H9 (cell line): ENCODE data around the gene ASXL3. TPM values are rescaled to one million over a fixed set of nuclear protein-coding genes. Genes with fewer than 3 reads are reported as not detected.

ENCODE experiments used
- DNase-seq: peaks from one replicate; pipeline ENCODE4 v3.0.0-alpha.2; 2017
- H2AFZ ChIP-seq: one replicate; pipeline ENCODE4 v1.6.1; 2013; ENCODE audit warnings: mild to moderate bottlenecking, low read length, control low read depth, moderate library complexity
- H2AK5ac ChIP-seq: 2 replicates; pipeline ENCODE4 v1.6.1; 2013; ENCODE audit warnings: low read length, control low read depth, mixed read lengths; ENCODE audit not compliant: insufficient read length
- H2BK120ac ChIP-seq: one replicate; pipeline ENCODE4 v1.6.1; 2013; ENCODE audit warnings: low read depth, mild to moderate bottlenecking, low read length, control low read depth, inconsistent platforms; ENCODE audit not compliant: poor library complexity, severe bottlenecking
- H2BK12ac ChIP-seq: 2 replicates; pipeline ENCODE4 v1.6.1; 2013; ENCODE audit warnings: low read length, control low read depth, mixed read lengths, low read depth; ENCODE audit not compliant: insufficient read length
- H2BK15ac ChIP-seq: 2 replicates; pipeline ENCODE4 v1.6.1; 2013; ENCODE audit warnings: low read depth, low read length, control low read depth
- H2BK20ac ChIP-seq: one replicate; pipeline ENCODE4 v1.6.1; 2013; ENCODE audit warnings: low read depth, mild to moderate bottlenecking, low read length, control low read depth, inconsistent platforms; ENCODE audit not compliant: poor library complexity, severe bottlenecking
- H2BK5ac ChIP-seq: 2 replicates; pipeline ENCODE4 v1.6.1; 2013; ENCODE audit warnings: low read length, control low read depth, mixed read lengths; ENCODE audit not compliant: insufficient read length
- H3K14ac ChIP-seq: 2 replicates; pipeline ENCODE4 v1.6.1; 2013; ENCODE audit warnings: low read length, control low read depth; ENCODE audit not compliant: insufficient read depth
- H3K18ac ChIP-seq: 2 replicates; pipeline ENCODE4 v1.6.1; 2013; ENCODE audit warnings: low read depth, mild to moderate bottlenecking, mixed read lengths, low read length, control low read depth; ENCODE audit not compliant: insufficient read length
- H3K23ac ChIP-seq: 2 replicates; pipeline ENCODE4 v1.6.1; 2013; ENCODE audit warnings: low read length, control low read depth, mixed read lengths, low read depth; ENCODE audit not compliant: insufficient read length
- H3K23me2 ChIP-seq: 2 replicates; pipeline ENCODE4 v1.6.1; 2013; ENCODE audit warnings: low read depth, mild to moderate bottlenecking, mixed read lengths, low read length, control low read depth; ENCODE audit not compliant: insufficient read length, poor library complexity, severe bottlenecking
- H3K27ac ChIP-seq: 2 replicates; pipeline ENCODE4 v1.5.1; 2013; ENCODE audit warnings: low read length, control low read depth, mixed read lengths, low read depth; ENCODE audit not compliant: insufficient read length
- H3K27me3 ChIP-seq: 2 replicates; pipeline ENCODE4 v1.6.1; 2013; ENCODE audit warnings: low read length, control low read depth, inconsistent platforms; ENCODE audit not compliant: insufficient read depth
- H3K4ac ChIP-seq: 2 replicates; pipeline ENCODE4 v1.6.1; 2013; ENCODE audit warnings: low read depth, mild to moderate bottlenecking, control low read depth, inconsistent platforms, low read length, moderate library complexity
- H3K4me1 ChIP-seq: 2 replicates; pipeline ENCODE4 v1.6.1; 2013; ENCODE audit warnings: low read length, control low read depth, inconsistent platforms; ENCODE audit not compliant: insufficient read depth
- H3K4me2 ChIP-seq: 2 replicates; pipeline ENCODE4 v1.6.1; 2013; ENCODE audit warnings: low read length, control low read depth, mixed read lengths; ENCODE audit not compliant: insufficient read length, insufficient read depth
- H3K56ac ChIP-seq: 2 replicates; pipeline ENCODE4 v1.6.1; 2013; ENCODE audit warnings: low read depth, mild to moderate bottlenecking, mixed read lengths, low read length, control low read depth; ENCODE audit not compliant: insufficient read length
- H3K79me1 ChIP-seq: 2 replicates; pipeline ENCODE4 v1.6.1; 2013; ENCODE audit warnings: low read depth, mild to moderate bottlenecking, moderate library complexity, low read length, control low read depth, inconsistent platforms; ENCODE audit not compliant: insufficient read depth, poor library complexity, severe bottlenecking
- H3K79me2 ChIP-seq: 2 replicates; pipeline ENCODE4 v1.6.1; 2013; ENCODE audit warnings: low read length, control low read depth, inconsistent platforms; ENCODE audit not compliant: insufficient read depth
- H3K9ac ChIP-seq: 2 replicates; pipeline ENCODE4 v1.6.1; 2013; ENCODE audit warnings: low read length, control low read depth, mixed read lengths; ENCODE audit not compliant: insufficient read length; ENCODE audit errors: extremely low read depth
- H3K9me3 ChIP-seq: one replicate; pipeline ENCODE4 v1.6.1; 2013; ENCODE audit warnings: low read depth, low read length, inconsistent platforms; ENCODE audit not compliant: control insufficient read depth
- H3T11ph ChIP-seq: one replicate; pipeline ENCODE4 v1.6.1; 2013; ENCODE audit warnings: mild to moderate bottlenecking, low read length, control low read depth, inconsistent platforms
- H4K20me1 ChIP-seq: one replicate; pipeline ENCODE4 v1.6.1; 2013; ENCODE audit not compliant: control insufficient read depth, insufficient read length, insufficient read depth
- H4K5ac ChIP-seq: 2 replicates; pipeline ENCODE4 v1.6.1; 2013; ENCODE audit warnings: low read depth, mild to moderate bottlenecking, mixed read lengths, low read length, control low read depth; ENCODE audit not compliant: insufficient read length
- H4K8ac ChIP-seq: replicated peaks from 2 replicates; pipeline ENCODE4 v1.6.1; 2013; ENCODE audit warnings: low read length, control low read depth, mixed read lengths, low read depth; ENCODE audit not compliant: insufficient read length
- H4K91ac ChIP-seq: 2 replicates; pipeline ENCODE4 v1.6.1; 2013; ENCODE audit warnings: low read depth, mild to moderate bottlenecking, moderate library complexity, mixed read lengths, low read length, control low read depth; ENCODE audit not compliant: insufficient read length
- H3K27ac Mint-ChIP-seq, 3 experiments: 2 replicates in 2 of 3; 3 replicates in 1 of 3; pipeline ENCODE4 v1.8.0; 2020 to 2021; ENCODE audit warnings: mixed read lengths in 3 of 3, mild to moderate bottlenecking in 1 of 3, moderate library complexity in 1 of 3
- H3K27me3 Mint-ChIP-seq: 2 replicates; pipeline ENCODE4 v1.8.0; 2021; ENCODE audit warnings: low read depth, mild to moderate bottlenecking, moderate library complexity, mixed read lengths
- H3K36me3 Mint-ChIP-seq, 3 experiments: 2 replicates in 2 of 3; 3 replicates in 1 of 3; pipeline ENCODE4 v1.8.0; 2020 to 2021; ENCODE audit warnings: low read depth in 3 of 3, mixed read lengths in 3 of 3; ENCODE audit not compliant: insufficient read depth in 1 of 3
- H3K4me1 Mint-ChIP-seq, 2 experiments: 2 replicates each; pipeline ENCODE4 v1.8.0; 2020; ENCODE audit warnings: mixed read lengths in 2 of 2
- H3K4me3 Mint-ChIP-seq, 2 experiments: 2 replicates in 1 of 2; 3 replicates in 1 of 2; pipeline ENCODE4 v1.8.0; 2020 to 2021; ENCODE audit warnings: mild to moderate bottlenecking in 2 of 2, mixed read lengths in 2 of 2, moderate library complexity in 1 of 2
- H3K9me3 Mint-ChIP-seq, 2 experiments: 2 replicates in 1 of 2; 3 replicates in 1 of 2; pipeline ENCODE4 v1.8.0; 2020; ENCODE audit warnings: mild to moderate bottlenecking in 2 of 2, mixed read lengths in 2 of 2, moderate library complexity in 1 of 2
- WGBS: extraction: QIAGEN DNeasy Blood & Tissue Kit; methylation state at CpG from one replicate; pipeline ENCODE4 v1.1.7; 2013; ENCODE audit warnings: missing lambda C conversion rate, low lambda C conversion rate, mixed read lengths; ENCODE audit not compliant: insufficient read length; ENCODE audit errors: extremely low coverage; 5-methylcytosine and 5-hydroxymethylcytosine counted together
- total RNA-seq: library from RNA; stranded (reverse); gene quantifications from 2 replicates; pipeline ENCODE4 v1.2.1, GENCODE V29; 2021
- TF ChIP-seq, protein P1 (sequence below): fragments of 200-600 bp; sonication (generic); conservative IDR thresholded peaks from 3 replicates; pipeline ENCODE4 v1.8.0; 2021; ENCODE audit warnings: antibody characterized with exemption, mild to moderate bottlenecking

Gene ASXL3
- total RNA-seq, 1 experiment from 2014 or later = 0.35 TPM

DNA sequence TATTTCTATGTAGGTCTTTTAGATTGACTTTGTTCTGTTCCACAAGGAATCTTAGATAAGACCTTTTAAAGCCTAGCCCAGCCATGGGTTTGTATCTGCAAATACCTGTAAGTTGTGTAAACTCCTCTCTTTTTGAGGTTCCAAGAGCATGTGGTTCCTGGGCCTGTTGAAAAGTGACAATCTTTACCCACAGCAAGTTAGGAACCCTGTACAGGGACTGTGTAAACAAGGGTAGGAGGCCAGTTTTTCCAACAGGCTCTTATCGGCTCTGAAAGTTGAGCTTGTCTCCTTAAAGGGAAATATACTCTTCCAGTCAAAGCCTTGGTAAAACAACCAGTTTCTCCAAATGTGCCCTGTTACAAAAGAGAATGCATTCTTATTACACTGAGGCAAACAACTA lies 15.3 kb upstream of the ASXL3 start:
- H3K9ac ChIP-seq = no peak overlapping the region
- no peak overlapping the region for H3K4me2 ChIP-seq
- no peaks in the 10 kb centered on the region for H4K20me1 ChIP-seq
- no peak overlapping the region for H2AK5ac ChIP-seq
- Mint-ChIP-seq H3K4me1 (peaks cover 8 to 10% of the 10 kb centered on the region in 2 experiments), H3K36me3 (peaks cover 0 to 22% (median 3%) of the 10 kb centered on the region in 3 experiments; a peak in 6 of 7 replicates), H3K9me3 (peaks cover 10 to 18% of the 10 kb centered on the region in 2 experiments; a peak in 4 of 5 replicates), H3K27me3 (no peaks in the 10 kb centered on the region), H3K4me3 (no peak overlapping the region), H3K27ac (no peak overlapping the region)
- no peaks in the 10 kb centered on the region for H3K79me1 ChIP-seq
- no peaks in the 10 kb centered on the region for H3K79me2 ChIP-seq
- no peak overlapping the region for H3K14ac ChIP-seq
- no peaks in the 10 kb centered on the region for H3K27me3 ChIP-seq
- DNase-seq = no peak
- TF ChIP-seq, protein P1, sequence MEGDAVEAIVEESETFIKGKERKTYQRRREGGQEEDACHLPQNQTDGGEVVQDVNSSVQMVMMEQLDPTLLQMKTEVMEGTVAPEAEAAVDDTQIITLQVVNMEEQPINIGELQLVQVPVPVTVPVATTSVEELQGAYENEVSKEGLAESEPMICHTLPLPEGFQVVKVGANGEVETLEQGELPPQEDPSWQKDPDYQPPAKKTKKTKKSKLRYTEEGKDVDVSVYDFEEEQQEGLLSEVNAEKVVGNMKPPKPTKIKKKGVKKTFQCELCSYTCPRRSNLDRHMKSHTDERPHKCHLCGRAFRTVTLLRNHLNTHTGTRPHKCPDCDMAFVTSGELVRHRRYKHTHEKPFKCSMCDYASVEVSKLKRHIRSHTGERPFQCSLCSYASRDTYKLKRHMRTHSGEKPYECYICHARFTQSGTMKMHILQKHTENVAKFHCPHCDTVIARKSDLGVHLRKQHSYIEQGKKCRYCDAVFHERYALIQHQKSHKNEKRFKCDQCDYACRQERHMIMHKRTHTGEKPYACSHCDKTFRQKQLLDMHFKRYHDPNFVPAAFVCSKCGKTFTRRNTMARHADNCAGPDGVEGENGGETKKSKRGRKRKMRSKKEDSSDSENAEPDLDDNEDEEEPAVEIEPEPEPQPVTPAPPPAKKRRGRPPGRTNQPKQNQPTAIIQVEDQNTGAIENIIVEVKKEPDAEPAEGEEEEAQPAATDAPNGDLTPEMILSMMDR = no peak
- H2BK120ac ChIP-seq = no peak overlapping the region
- H2BK5ac ChIP-seq = no peak overlapping the region
- no peak overlapping the region for H2AFZ ChIP-seq
- H3K27ac ChIP-seq = no peak overlapping the region
- no peak overlapping the region for H3K23ac ChIP-seq
- no peak overlapping the region for H3T11ph ChIP-seq
- H4K8ac ChIP-seq = no peak overlapping the region
- WGBS = no CpG with 5 or more reads among the region's 1 CpG
- H3K9me3 ChIP-seq = no peaks in the 10 kb centered on the region
- H2BK20ac ChIP-seq = no peak overlapping the region
- no peak overlapping the region for H3K56ac ChIP-seq
- no peak overlapping the region for H3K4ac ChIP-seq
- no peak overlapping the region for H4K91ac ChIP-seq
- no peaks in the 10 kb centered on the region for H3K23me2 ChIP-seq
- H3K4me1 ChIP-seq = no peaks in the 10 kb centered on the region
- H2BK12ac ChIP-seq = no peak overlapping the region
- H2BK15ac ChIP-seq = no peak overlapping the region
- H4K5ac ChIP-seq = no peak overlapping the region
- no peak overlapping the region for H3K18ac ChIP-seq
